ENCODE results near the gene ZBTB1.
A peak's percentile ranks its signal among the peaks of the same experiment; 100 is the strongest.

ZBTB1 gene

DNA sequence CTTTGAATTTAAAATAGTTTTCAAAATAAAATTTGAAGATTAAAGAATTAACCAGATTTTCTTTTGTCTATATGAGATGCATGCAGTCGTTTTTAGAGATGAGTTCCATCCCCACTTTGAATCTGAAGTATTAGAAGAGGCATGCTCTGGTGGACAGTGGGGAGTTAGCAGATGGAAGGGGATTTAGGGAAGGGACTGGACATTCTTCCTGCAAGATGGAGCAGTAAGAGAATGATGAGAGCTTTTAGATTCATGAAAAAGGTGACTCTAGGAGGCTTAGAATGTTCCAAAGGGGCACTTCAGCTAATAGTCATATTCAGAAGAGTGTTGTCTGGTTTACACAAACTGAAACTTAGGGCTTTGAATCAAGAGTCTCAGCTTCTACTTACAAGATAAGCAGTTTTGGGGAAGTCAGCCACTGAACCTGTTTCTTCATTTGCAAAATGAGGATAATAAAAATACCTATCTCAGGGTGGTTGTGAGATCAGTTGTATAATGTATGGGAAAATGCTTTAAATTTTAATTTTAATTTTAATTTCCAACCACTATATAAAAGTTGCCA is 3.7 kb downstream of the ZBTB1 start:
- Histone ChIP-seq H3K27ac (ENCODE audit: low read depth, low read length) (peak overlapping the region; percentile 99), H3K4me3 (ENCODE audit: insufficient read depth, low read length, poor library complexity, severe bottlenecking) (peak overlapping the region; percentile 78), H3F3A (ENCODE audit: insufficient read depth) (peaks cover 49% of the 10 kb centered on the region), H3K9ac (ENCODE audit: low read length) (peak overlapping the region; percentile 99), H3K9me3 (ENCODE audit: insufficient read depth, low read length) (no peaks in the 10 kb centered on the region), H4K20me1 (ENCODE audit: low read depth, low read length) (peaks cover 25% of the 10 kb centered on the region), H3K9me2 (replicated peaks; ENCODE audit: insufficient read depth, low read length) (no peaks in the 10 kb centered on the region), H3K79me2 (ENCODE audit: insufficient read depth, low read length) (peaks cover 87% of the 10 kb centered on the region), H3K27me3 (ENCODE audit: low read length) (no peaks in the 10 kb centered on the region), H3K36me3 (ENCODE audit: low read length) (peaks cover 15% of the 10 kb centered on the region), H3K4me2 (ENCODE audit: low read depth, low read length, poor library complexity, severe bottlenecking) (peak overlapping the region; percentile 76), H2AFZ (ENCODE audit: low read depth, low read length, severe bottlenecking) (no peak overlapping the region)
- TF ChIP-seq CTCF (IDR thresholded peaks at IDR 0.05; ENCODE audit: insufficient read depth, low read length, poor library complexity, severe bottlenecking), result no peak
- no peak for TF ChIP-seq EZH2phosphoT487 (conservative IDR thresholded peaks at IDR 0.05; ENCODE audit: low read length)

- H3K9me3 ChIP-seq (ENCODE audit: insufficient read depth, low read length), result no peaks in the 10 kb centered on the region
- H3K27ac ChIP-seq (ENCODE audit: low read depth, low read length), result peak overlapping the region; percentile 99
- peaks cover 94% of the 10 kb centered on the region for H3K79me2 ChIP-seq (ENCODE audit: insufficient read depth, low read length)
- H3K4me2 ChIP-seq (ENCODE audit: low read depth, low read length, poor library complexity, severe bottlenecking), result peak overlapping the region; percentile 76
- peak overlapping the region; percentile 9 for H3K4me3 ChIP-seq (ENCODE audit: insufficient read depth, low read length, poor library complexity, severe bottlenecking)
- no peaks in the 10 kb centered on the region for H3K9me2 ChIP-seq (replicated peaks; ENCODE audit: insufficient read depth, low read length)
- TF ChIP-seq EZH2phosphoT487 (conservative IDR thresholded peaks at IDR 0.05; ENCODE audit: low read length) (no peak), CTCF (IDR thresholded peaks at IDR 0.05; ENCODE audit: insufficient read depth, low read length, poor library complexity, severe bottlenecking) (no peak)
- no peak overlapping the region for H2AFZ ChIP-seq (ENCODE audit: low read depth, low read length, severe bottlenecking)
- H4K20me1 ChIP-seq (ENCODE audit: low read depth, low read length), result peaks cover 30% of the 10 kb centered on the region
- H3F3A ChIP-seq (ENCODE audit: insufficient read depth), result peaks cover 46% of the 10 kb centered on the region
- no peaks in the 10 kb centered on the region for H3K27me3 ChIP-seq (ENCODE audit: low read length)
- peak overlapping the region; percentile 99 for H3K9ac ChIP-seq (ENCODE audit: low read length)
- peaks cover 15% of the 10 kb centered on the region for H3K36me3 ChIP-seq (ENCODE audit: low read length)
Measured at GRCh38 chr14:64509036-64509435, 4.5 kb downstream of the ZBTB1 start.

DNA sequence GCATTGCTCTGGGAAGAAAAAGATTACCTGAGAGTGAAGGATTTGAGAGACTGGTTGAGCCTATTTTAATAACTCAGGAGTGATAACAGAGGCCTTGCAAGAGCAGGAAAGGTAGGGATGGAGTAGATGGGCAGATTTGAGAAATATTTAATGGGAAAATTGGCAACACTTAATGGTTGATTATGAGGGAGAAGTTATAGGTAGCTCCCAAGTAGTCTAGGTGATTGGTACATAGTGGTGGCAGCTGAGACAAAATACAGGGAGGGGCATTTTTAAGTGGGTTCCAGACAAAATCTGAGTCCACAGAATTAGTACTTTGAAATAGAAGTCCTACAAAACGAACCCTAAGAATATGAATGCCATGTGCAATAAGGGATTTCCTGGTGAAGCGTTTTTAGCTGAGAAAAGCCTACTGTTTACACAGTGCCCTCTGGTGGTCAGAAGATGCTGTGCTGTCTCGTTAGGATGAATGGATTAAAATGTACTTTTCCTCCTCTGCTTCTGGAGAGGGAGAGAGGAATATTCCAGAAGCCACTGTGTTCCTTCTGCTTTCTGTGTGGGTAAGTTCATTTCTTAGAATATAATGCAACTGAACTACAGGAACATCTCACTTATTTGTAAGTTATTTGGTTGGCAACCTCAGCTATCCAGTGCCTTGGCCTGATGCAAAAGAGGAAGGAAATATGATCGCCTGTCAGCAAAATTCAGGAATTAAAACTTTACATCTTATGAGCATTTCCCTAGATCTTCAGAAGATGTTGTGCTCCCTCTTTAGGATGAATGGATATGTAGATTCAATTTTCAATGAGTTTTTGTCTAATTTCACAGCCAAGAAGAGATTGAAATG is 6.5 kb downstream of the ZBTB1 start:
- Histone ChIP-seq H4K20me1 (ENCODE audit: low read depth, low read length) (peaks cover 43% of the 10 kb centered on the region), H3K79me2 (ENCODE audit: insufficient read depth, low read length) (peaks cover 100% of the 10 kb centered on the region), H3K27ac (ENCODE audit: low read depth, low read length) (peak overlapping the region; percentile 99), H3K9ac (ENCODE audit: low read length) (peak overlapping the region; percentile 37), H3K4me3 (ENCODE audit: insufficient read depth, low read length, poor library complexity, severe bottlenecking) (peak overlapping the region; percentile 9), H3K4me2 (ENCODE audit: low read depth, low read length, poor library complexity, severe bottlenecking) (peak overlapping the region; percentile 76), H3K27me3 (ENCODE audit: low read length) (no peaks in the 10 kb centered on the region), H2AFZ (ENCODE audit: low read depth, low read length, severe bottlenecking) (no peak overlapping the region), H3F3A (ENCODE audit: insufficient read depth) (peaks cover 44% of the 10 kb centered on the region), H3K9me3 (ENCODE audit: insufficient read depth, low read length) (no peaks in the 10 kb centered on the region), H3K36me3 (ENCODE audit: low read length) (peaks cover 15% of the 10 kb centered on the region), H3K9me2 (replicated peaks; ENCODE audit: insufficient read depth, low read length) (no peaks in the 10 kb centered on the region)
- TF ChIP-seq EZH2phosphoT487 (conservative IDR thresholded peaks at IDR 0.05; ENCODE audit: low read length) (no peak), CTCF (IDR thresholded peaks at IDR 0.05; ENCODE audit: insufficient read depth, low read length, poor library complexity, severe bottlenecking) (peak; percentile 93)
